Common myeloid progenitor, CD34-positive (primary cell): ENCODE results near the gene ITSN1.
A peak's percentile ranks its signal among the peaks of the same experiment; 100 is the strongest.

Experiments used
- CTCF ChIA-PET: fragments of 350-600 bp; sonication (Branson Sonifier 250); formaldehyde crosslinking; loops from one replicate; lab custom pipeline; 2021; ENCODE audit warnings: antibody characterized with exemption; lab: Charles Lee
- POLR2A ChIA-PET: fragments of 350-600 bp; sonication (Branson Sonifier 250); formaldehyde crosslinking; loops from one replicate; lab custom pipeline; 2021; ENCODE audit warnings: antibody characterized with exemption; lab: Charles Lee
- DNase-seq, 3 donors: peaks; one replicate each; pipeline versions ENCODE4 v3.0.0 to v3.0.0-alpha.2; 2013
- H3K27ac ChIP-seq, 2 experiments: 1 replicate in 1 of 2; 2 replicates in 1 of 2; pipeline ENCODE4 v1.7.0; 2013; ENCODE audit warnings: inconsistent platforms in 2 of 2, low read length in 2 of 2, mild to moderate bottlenecking in 2 of 2, low read depth in 1 of 2, moderate library complexity in 1 of 2; ENCODE audit not compliant: severe bottlenecking in 2 of 2, insufficient read depth in 1 of 2, poor library complexity in 1 of 2
- H3K27me3 ChIP-seq, 5 experiments: replicated peaks in 2 of 5; 1 replicate in 3 of 5; 2 replicates in 2 of 5; pipeline versions ENCODE4 v1.6.1 to v1.7.0; 2013; ENCODE audit warnings: low read length in 4 of 5, mild to moderate bottlenecking in 2 of 5, moderate library complexity in 2 of 5, inconsistent platforms in 1 of 5; ENCODE audit not compliant: insufficient read depth in 5 of 5, control insufficient read depth in 4 of 5
- H3K36me3 ChIP-seq, 4 experiments: 1 replicate in 2 of 4; 2 replicates in 2 of 4; pipeline versions ENCODE4 v1.6.1 to v1.7.0; 2013; ENCODE audit warnings: low read length in 3 of 4, control low read depth in 1 of 4, mild to moderate bottlenecking in 1 of 4; ENCODE audit not compliant: control insufficient read depth in 4 of 4, insufficient read depth in 4 of 4
- H3K4me1 ChIP-seq, 4 experiments: 1 replicate in 3 of 4; 2 replicates in 1 of 4; pipeline versions ENCODE4 v1.6.1 to v1.7.1; 2013; ENCODE audit warnings: low read length in 3 of 4, mild to moderate bottlenecking in 3 of 4, control low read depth in 1 of 4, inconsistent platforms in 1 of 4, moderate library complexity in 1 of 4; ENCODE audit not compliant: control insufficient read depth in 4 of 4, insufficient read depth in 4 of 4; ENCODE audit errors: control extremely low read depth in 1 of 4
- H3K4me3 ChIP-seq, 7 experiments: 1 replicate in 4 of 7; 2 replicates in 3 of 7; pipeline versions ENCODE4 v1.5.1 to v1.7.0; 2013; ENCODE audit warnings: mild to moderate bottlenecking in 7 of 7, low read length in 6 of 7, moderate library complexity in 6 of 7, inconsistent platforms in 2 of 7, low read depth in 2 of 7, control low read depth in 1 of 7; ENCODE audit not compliant: insufficient read depth in 4 of 7, control insufficient read depth in 1 of 7; ENCODE audit errors: extremely low read depth in 1 of 7
- H3K9me3 ChIP-seq, 5 experiments: 1 replicate in 4 of 5; 2 replicates in 1 of 5; pipeline versions ENCODE4 v1.6.1 to v1.7.1; 2013; ENCODE audit warnings: low read length in 4 of 5, mild to moderate bottlenecking in 2 of 5, inconsistent platforms in 1 of 5, low read depth in 1 of 5, moderate library complexity in 1 of 5; ENCODE audit not compliant: control insufficient read depth in 4 of 5, insufficient read depth in 2 of 5; ENCODE audit errors: control extremely low read depth in 1 of 5
- WGBS: methylation state at CpG from one replicate; pipeline ENCODE4 v1.1.5; 2013; ENCODE audit not compliant: insufficient coverage; 5-methylcytosine and 5-hydroxymethylcytosine counted together

Gene ITSN1

GRCh38 chr21:33899199-33899598 lies 256.9 kb downstream of the ITSN1 start:
- POLR2A ChIA-PET, result no interaction called here
- peaks cover 0 to 21% (median 13%) of the 10 kb centered on the region in 4 experiments for H3K4me1 ChIP-seq
- H3K36me3 ChIP-seq, result peaks cover 7 to 29% (median 25%) of the 10 kb centered on the region in 4 experiments
- CTCF ChIA-PET, result interaction anchor here (1.1 to 1.9 kb wide), 2 partner anchors 16 to 24 kb away, joined by 3 to 8 read pairs; no protein-coding TSS in a partner anchor
- no peak overlapping the region for H3K4me3 ChIP-seq
- no peaks in the 10 kb centered on the region for H3K9me3 ChIP-seq
- H3K27me3 ChIP-seq, result no peaks in the 10 kb centered on the region
- WGBS, result 93% methylated on average over 3 of the region's 5 CpGs
- no peak for DNase-seq
- no peak overlapping the region for H3K27ac ChIP-seq

- peaks cover 17 to 52% (median 43%) of the 10 kb centered on the region in 4 experiments for H3K36me3 ChIP-seq
- H3K9me3 ChIP-seq, result no peaks in the 10 kb centered on the region
- ChIA-PET CTCF (interaction anchor here (0.6 to 1.3 kb wide), 2 partner anchors 13 to 14 kb away, joined by 3 read pairs; no protein-coding TSS in a partner anchor), POLR2A (interaction anchor here (0.6 kb wide), 1 partner anchor 13 kb away, joined by 3 read pairs; no protein-coding TSS in a partner anchor)
- no peak overlapping the region for H3K27ac ChIP-seq
- no peaks in the 10 kb centered on the region for H3K27me3 ChIP-seq
- peak in 2 of 3 donors; percentile 54 to 64 for DNase-seq
- peaks cover 0 to 7% (median 2%) of the 10 kb centered on the region in 4 experiments for H3K4me1 ChIP-seq
- 94% methylated on average over 11 of the region's 13 CpGs for WGBS
- H3K4me3 ChIP-seq, result no peak overlapping the region
Observed at GRCh38 chr21:33901412-33902288, 259.3 kb downstream of the ITSN1 start.

GRCh38 chr21:33902349-33902748 lies 260.0 kb downstream of the ITSN1 start:
- 93% methylated on average over 6 of the region's 6 CpGs for WGBS
- H3K36me3 ChIP-seq, result peaks cover 17 to 59% (median 50%) of the 10 kb centered on the region in 4 experiments
- H3K4me1 ChIP-seq, result peaks cover 0 to 7% (median 2%) of the 10 kb centered on the region in 4 experiments
- DNase-seq, result no peak
- H3K9me3 ChIP-seq, result no peaks in the 10 kb centered on the region
- H3K27me3 ChIP-seq, result no peaks in the 10 kb centered on the region
- no peak overlapping the region for H3K4me3 ChIP-seq
- ChIA-PET POLR2A (interaction anchor here (0.6 kb wide), 1 partner anchor 12 kb away, joined by 3 read pairs; no protein-coding TSS in a partner anchor), CTCF (interaction anchor here (0.6 kb wide), 2 partner anchors 15 to 460 kb away, joined by 3 read pairs; no protein-coding TSS in a partner anchor)
- H3K27ac ChIP-seq, result no peak overlapping the region

GRCh38 chr21:33904041-33904440 lies 261.7 kb downstream of the ITSN1 start:
- WGBS, result 96% methylated on average over 4 of the region's 5 CpGs
- no peak overlapping the region for H3K27ac ChIP-seq
- H3K27me3 ChIP-seq, result no peaks in the 10 kb centered on the region
- DNase-seq, result no peak
- peaks cover 25 to 74% (median 61%) of the 10 kb centered on the region in 4 experiments for H3K36me3 ChIP-seq
- CTCF ChIA-PET, result interaction anchor here (1.2 to 1.3 kb wide), 2 partner anchors 9 to 263 kb away, joined by 3 to 4 read pairs; partner anchors contain the start of gene CRYZL1
- POLR2A ChIA-PET, result no interaction called here
- no peaks in the 10 kb centered on the region for H3K9me3 ChIP-seq
- H3K4me3 ChIP-seq, result no peak overlapping the region
- peaks cover 0 to 7% (median 2%) of the 10 kb centered on the region in 4 experiments for H3K4me1 ChIP-seq

- Histone ChIP-seq H3K4me1 (no peaks in the 10 kb centered on the region), H3K36me3 (peaks cover 32 to 91% (median 73%) of the 10 kb centered on the region in 4 experiments), H3K4me3 (no peak overlapping the region), H3K27ac (no peak overlapping the region), H3K9me3 (no peaks in the 10 kb centered on the region), H3K27me3 (no peaks in the 10 kb centered on the region)
- ChIA-PET POLR2A (no interaction called here), CTCF (interaction anchor here (1.4 kb wide), 1 partner anchor 16 kb away, joined by 3 read pairs; no protein-coding TSS in a partner anchor)
- WGBS, result 96% methylated on average over 5 of the region's 6 CpGs
- no peak for DNase-seq
Observed at GRCh38 chr21:33908760-33909159, 266.5 kb downstream of the ITSN1 start.

GRCh38 chr21:33909756-33910155 lies 267.5 kb downstream of the ITSN1 start:
- Histone ChIP-seq H3K27ac (no peak overlapping the region), H3K4me1 (peaks cover 3 to 7% (median 6%) of the 10 kb centered on the region in 4 experiments), H3K27me3 (no peaks in the 10 kb centered on the region), H3K4me3 (no peak overlapping the region), H3K36me3 (peaks cover 26 to 81% (median 66%) of the 10 kb centered on the region in 4 experiments), H3K9me3 (no peaks in the 10 kb centered on the region)
- ChIA-PET CTCF (interaction anchor here (1.4 kb wide), 1 partner anchor 15 kb away, joined by 3 read pairs; no protein-coding TSS in a partner anchor), POLR2A (no interaction called here)
- no peak for DNase-seq
- WGBS, result 98% methylated on average over 5 of the region's 6 CpGs
